Hepatocyte (in vitro differentiated cells): Measurements from ENCODE around the gene HMCN1. TPM values are rescaled to one million over a fixed set of nuclear protein-coding genes. Genes with fewer than 3 reads are reported as not detected.

Source experiments
- DNase-seq: peaks from one replicate; pipeline ENCODE4 v3.0.0-alpha.2; 2016; ENCODE audit warnings: low spot score
- H2AFZ ChIP-seq: fragments of 200-600 bp; sonication (generic); 2 replicates; pipeline ENCODE4 v1.6.0; 2016; ENCODE audit warnings: antibody characterized with exemption, mild to moderate bottlenecking
- H3K27ac ChIP-seq: fragments of 200-600 bp; sonication (generic); 2 replicates; pipeline ENCODE4 v1.5.1; 2016; ENCODE audit warnings: mild to moderate bottlenecking
- H3K27me3 ChIP-seq: fragments of 200-600 bp; sonication (generic); 2 replicates; pipeline ENCODE4 v1.6.1; 2016
- H3K36me3 ChIP-seq: fragments of 200-600 bp; sonication (generic); replicated peaks from 2 replicates; pipeline ENCODE4 v1.5.1; 2016; ENCODE audit warnings: low read depth; ENCODE audit not compliant: insufficient read depth
- H3K4me1 ChIP-seq: fragments of 200-600 bp; sonication (generic); 2 replicates; pipeline ENCODE4 v1.5.1; 2016; ENCODE audit warnings: mild to moderate bottlenecking, moderate library complexity; ENCODE audit not compliant: insufficient read depth
- H3K4me2 ChIP-seq: fragments of 200-600 bp; sonication (generic); 2 replicates; pipeline ENCODE4 v1.6.0; 2016
- H3K4me3 ChIP-seq: fragments of 200-600 bp; sonication (generic); 2 replicates; pipeline ENCODE4 v1.5.1; 2016; ENCODE audit warnings: mild to moderate bottlenecking
- H3K79me2 ChIP-seq: fragments of 200-600 bp; sonication (generic); 2 replicates; pipeline ENCODE4 v1.6.0; 2017; ENCODE audit warnings: mild to moderate bottlenecking
- H3K9me2 ChIP-seq: fragments of 200-600 bp; sonication (generic); replicated peaks from 2 replicates; pipeline ENCODE4 v1.6.0; 2017; ENCODE audit warnings: mild to moderate bottlenecking; ENCODE audit not compliant: insufficient read depth
- H3K9me3 ChIP-seq: fragments of 200-600 bp; sonication (generic); 2 replicates; pipeline ENCODE4 v1.5.1; 2016; ENCODE audit warnings: low read depth, mild to moderate bottlenecking
- H4K20me1 ChIP-seq: fragments of 200-600 bp; sonication (generic); 2 replicates; pipeline ENCODE4 v1.6.0; 2016; ENCODE audit warnings: mild to moderate bottlenecking; ENCODE audit not compliant: insufficient read depth, poor library complexity, severe bottlenecking
- CTCF ChIP-seq: fragments of 200-600 bp; sonication (generic); IDR thresholded peaks from 2 replicates; pipeline ENCODE4 v1.5.1; 2016; ENCODE audit warnings: antibody characterized with exemption, mild to moderate bottlenecking; ENCODE audit not compliant: poor library complexity
- EZH2 ChIP-seq: fragments of 200-600 bp; sonication (generic); IDR thresholded peaks from 2 replicates; pipeline ENCODE4 v1.6.1; 2016; ENCODE audit warnings: antibody characterized with exemption, mild to moderate bottlenecking, borderline replicate concordance
- EZH2phosphoT487 ChIP-seq: fragments of 200-600 bp; sonication (generic); IDR thresholded peaks from one replicate; pipeline ENCODE4 v1.6.1; 2018; ENCODE audit warnings: antibody characterized with exemption, mild to moderate bottlenecking, low read depth, moderate library complexity; ENCODE audit not compliant: unreplicated experiment, severe bottlenecking
- WGBS: methylation state at CpG from one replicate; pipeline ENCODE4 v1.1.6; 2016; ENCODE audit warnings: low lambda C conversion rate; ENCODE audit errors: missing lambda C conversion rate; 5-methylcytosine and 5-hydroxymethylcytosine counted together
- polyA plus RNA-seq: library from polyadenylated mRNA; unstranded; fragments of >200 nt; fragmentation: Nextera tagmentation; extraction: Ambion mirVana; gene quantifications from 2 replicates; pipeline ENCODE4 v1.2.1, GENCODE V29; 2016
- total RNA-seq: library from RNA; depleted of rRNA; stranded (reverse); fragments of >200 nt; gene quantifications from 2 replicates; pipeline ENCODE4 v1.2.3, GENCODE V29; 2014

HMCN1 gene
- total and polyA plus RNA-seq, 2 experiments from 2014 or later: 2.3 to 13.4 TPM

GRCh38 chr1:186054003-186054402 lies 319.8 kb downstream of the HMCN1 start:
- no peak overlapping the region for H3K4me2 ChIP-seq
- no peak overlapping the region for H2AFZ ChIP-seq
- no peak overlapping the region for H3K4me3 ChIP-seq
- no peak for TF ChIP-seq EZH2
- TF ChIP-seq CTCF: no peak
- no peak for TF ChIP-seq EZH2phosphoT487
- H4K20me1 ChIP-seq: no peaks in the 10 kb centered on the region
- 86% methylated on average over 2 of the region's 2 CpGs for WGBS
- no peaks in the 10 kb centered on the region for H3K79me2 ChIP-seq
- H3K27me3 ChIP-seq: no peaks in the 10 kb centered on the region
- no peaks in the 10 kb centered on the region for H3K9me3 ChIP-seq
- DNase-seq: no peak
- no peaks in the 10 kb centered on the region for H3K4me1 ChIP-seq
- H3K27ac ChIP-seq: no peak overlapping the region
- H3K36me3 ChIP-seq: no peaks in the 10 kb centered on the region
- H3K9me2 ChIP-seq: no peaks in the 10 kb centered on the region

GRCh38 chr1:186054932-186055331 lies 320.7 kb downstream of the HMCN1 start:
- Histone ChIP-seq H3K4me1 (no peaks in the 10 kb centered on the region), H4K20me1 (no peaks in the 10 kb centered on the region), H3K4me2 (no peak overlapping the region)

GRCh38 chr1:186055846-186056245 lies 321.7 kb downstream of the HMCN1 start:
- no peak for DNase-seq
- TF ChIP-seq EZH2 (no peak), EZH2phosphoT487 (no peak), CTCF (no peak)
- Histone ChIP-seq H3K27me3 (no peaks in the 10 kb centered on the region), H3K4me2 (no peak overlapping the region), H3K27ac (no peak overlapping the region), H3K4me3 (no peak overlapping the region), H3K9me2 (no peaks in the 10 kb centered on the region), H2AFZ (no peak overlapping the region), H3K9me3 (no peaks in the 10 kb centered on the region), H3K79me2 (no peaks in the 10 kb centered on the region), H3K4me1 (no peaks in the 10 kb centered on the region), H4K20me1 (no peaks in the 10 kb centered on the region), H3K36me3 (no peaks in the 10 kb centered on the region)
- WGBS: 44% methylated on average over 2 of the region's 2 CpGs

More at GRCh38 chr1:186054932-186055331, 320.7 kb downstream of the HMCN1 start:
- Histone ChIP-seq H3K36me3 (no peaks in the 10 kb centered on the region), H3K27me3 (no peaks in the 10 kb centered on the region), H3K27ac (no peak overlapping the region), H3K79me2 (no peaks in the 10 kb centered on the region), H3K4me3 (no peak overlapping the region), H2AFZ (no peak overlapping the region), H3K9me3 (no peaks in the 10 kb centered on the region), H3K9me2 (no peaks in the 10 kb centered on the region)
- 83% methylated on average over 2 of the region's 2 CpGs for WGBS
- TF ChIP-seq CTCF (no peak), EZH2 (no peak), EZH2phosphoT487 (no peak)
- no peak for DNase-seq

GRCh38 chr1:186057086-186057485 lies 322.9 kb downstream of the HMCN1 start:
- H2AFZ ChIP-seq: no peak overlapping the region
- H3K27ac ChIP-seq: no peak overlapping the region
- H3K27me3 ChIP-seq: no peaks in the 10 kb centered on the region
- H4K20me1 ChIP-seq: no peaks in the 10 kb centered on the region
- DNase-seq: no peak
- TF ChIP-seq EZH2phosphoT487 (no peak), CTCF (no peak), EZH2 (no peak)
- H3K4me3 ChIP-seq: no peak overlapping the region
- H3K4me1 ChIP-seq: no peaks in the 10 kb centered on the region
- H3K4me2 ChIP-seq: no peak overlapping the region
- H3K36me3 ChIP-seq: no peaks in the 10 kb centered on the region
- no peaks in the 10 kb centered on the region for H3K79me2 ChIP-seq
- no peaks in the 10 kb centered on the region for H3K9me3 ChIP-seq
- H3K9me2 ChIP-seq: no peaks in the 10 kb centered on the region
- WGBS: 94% methylated on average over 1 of the region's 1 CpG
